ENCODE measurements around the gene ATAD3B. TPM values are rescaled to one million over a fixed set of nuclear protein-coding genes. Genes with fewer than 3 reads are reported as not detected.
"Not testable (repeated sequence)": the region's sequence is repeated elsewhere in the genome, so short reads cannot be mapped to it uniquely, and the experiment has no call there.

The ATAD3B gene
- polyA plus RNA-seq, 4 donors, result 9.4 to 29.9 (median 20.5) TPM

GRCh38 chr1:1432951-1433803, 38.4 kb upstream of the ATAD3B start:
- no peak for DNase-seq (ENCODE audit: low read depth in 4 of 4, low spot score in 2 of 4)

GRCh38 chr1:1433804-1434130, 37.8 kb upstream of the ATAD3B start:
- DNase-seq (ENCODE audit: low read depth in 4 of 4, low spot score in 2 of 4), result no peak

- no peak for DNase-seq (ENCODE audit: low read depth in 4 of 4, low spot score in 2 of 4)
These were observed 37.3 kb upstream of the ATAD3B start for GRCh38 chr1:1434131-1434823.

- DNase-seq (ENCODE audit: low read depth in 4 of 4, low spot score in 2 of 4), result no peak
These were observed 36.8 kb upstream of the ATAD3B start for GRCh38 chr1:1434824-1435105.

- no peak for DNase-seq (ENCODE audit: low read depth in 4 of 4, low spot score in 2 of 4)
These were observed 36.3 kb upstream of the ATAD3B start, which contains the start of gene VWA1 for GRCh38 chr1:1435106-1435903. VWA1 (plus strand) TSS chr1:1435690; CDS start chr1:1435749, 59 bp downstream.

GRCh38 chr1:1435911-1436629, 35.5 kb upstream of the ATAD3B start:
- no peak for DNase-seq (ENCODE audit: low read depth in 4 of 4, low spot score in 2 of 4)

GRCh38 chr1:1436630-1437032, 34.9 kb upstream of the ATAD3B start:
- no peak for DNase-seq (ENCODE audit: low read depth in 4 of 4, low spot score in 2 of 4)

GRCh38 chr1:1437033-1437903, 34.3 kb upstream of the ATAD3B start:
- DNase-seq (ENCODE audit: low read depth in 4 of 4, low spot score in 2 of 4), result no peak

- DNase-seq (ENCODE audit: low read depth in 4 of 4, low spot score in 2 of 4), result no peak
These were observed 33.6 kb upstream of the ATAD3B start for GRCh38 chr1:1437904-1438376.

- DNase-seq (ENCODE audit: low read depth in 4 of 4, low spot score in 2 of 4), result no peak
These were observed 32.8 kb upstream of the ATAD3B start for GRCh38 chr1:1438531-1439381.

- no peak for DNase-seq (ENCODE audit: low read depth in 4 of 4, low spot score in 2 of 4)
These were observed 31.9 kb upstream of the ATAD3B start for GRCh38 chr1:1439546-1440261.

GRCh38 chr1:1440262-1441001, 31.1 kb upstream of the ATAD3B start:
- DNase-seq (ENCODE audit: low read depth in 4 of 4, low spot score in 2 of 4), result no peak

GRCh38 chr1:1441002-1441888, 30.3 kb upstream of the ATAD3B start:
- DNase-seq (ENCODE audit: low read depth in 4 of 4, low spot score in 2 of 4), result no peak

GRCh38 chr1:1442069-1442770, 29.3 kb upstream of the ATAD3B start:
- DNase-seq (ENCODE audit: low read depth in 4 of 4, low spot score in 2 of 4), result no peak

- DNase-seq (ENCODE audit: low read depth in 4 of 4, low spot score in 2 of 4), result not testable (repeated sequence)
These were observed 24.9 kb upstream of the ATAD3B start for GRCh38 chr1:1446631-1447030.
